ENCODE data around the gene GNB2.
"Not testable (repeated sequence)": the region's sequence is repeated elsewhere in the genome, so short reads cannot be mapped to it uniquely, and the experiment has no call there.

GNB2 gene

DNA sequence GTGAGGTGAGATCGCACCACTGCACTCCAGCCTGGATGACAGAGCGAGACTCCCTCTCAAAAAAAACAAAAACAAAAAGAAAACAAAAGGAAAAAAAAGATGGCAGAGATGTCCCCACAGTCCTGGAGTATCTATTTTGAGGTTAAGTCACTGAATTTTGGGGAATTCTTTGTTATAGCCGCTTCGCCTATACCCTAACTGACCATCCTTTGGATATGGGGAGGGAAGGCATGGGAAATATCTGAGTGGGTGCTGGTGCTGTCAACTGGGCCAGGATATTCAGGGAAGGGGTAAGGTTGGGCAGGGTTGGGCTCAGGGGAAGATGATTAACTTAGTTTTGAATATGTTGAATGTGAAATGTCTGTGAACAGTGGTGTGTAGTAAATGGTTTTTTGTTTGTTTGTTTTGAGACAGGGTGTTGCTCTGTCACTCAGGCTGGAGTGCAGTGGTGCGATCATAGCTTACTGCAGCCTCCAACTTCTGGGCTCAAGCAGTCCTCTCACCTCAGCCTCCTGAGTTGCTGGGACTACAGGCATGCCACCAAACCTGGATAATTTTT is 8.3 kb upstream of the GNB2 start:
- no peak for DNase-seq

DNA sequence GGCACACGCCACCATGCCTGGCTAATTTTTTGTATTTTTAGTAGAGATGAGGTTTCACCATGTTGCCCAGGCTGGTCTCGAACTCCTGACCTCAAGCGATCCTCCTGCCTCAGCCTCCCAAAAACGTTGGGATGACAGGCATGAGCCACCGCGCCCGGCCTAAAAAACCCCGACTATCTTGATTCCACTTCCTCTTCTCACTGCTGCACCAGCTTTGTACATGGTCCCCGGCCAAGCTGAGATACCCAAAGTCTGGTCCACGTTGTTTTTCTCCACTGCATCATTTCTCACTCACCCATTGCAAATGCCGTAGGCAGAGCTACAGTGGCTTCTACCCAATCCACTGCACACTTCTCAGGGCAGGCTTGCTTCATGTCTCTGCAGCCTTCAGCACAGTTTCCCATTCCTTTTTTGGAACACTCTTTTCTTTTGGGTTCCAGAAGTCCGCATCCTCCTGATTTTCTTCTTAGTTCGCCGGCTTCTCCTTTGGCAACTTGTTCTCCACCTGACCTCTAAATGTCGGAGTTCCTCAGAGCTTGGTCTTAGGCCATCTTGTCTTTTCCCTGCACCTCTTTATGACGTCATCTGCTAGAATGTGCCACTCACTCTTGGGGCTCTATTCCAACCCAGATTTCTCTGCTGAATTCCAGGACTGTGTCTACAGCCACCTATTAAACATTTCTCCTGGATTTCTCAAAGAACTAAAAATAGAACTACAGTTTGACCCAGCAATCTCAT is 6.0 kb upstream of the GNB2 start:
- DNase-seq: no peak

DNA sequence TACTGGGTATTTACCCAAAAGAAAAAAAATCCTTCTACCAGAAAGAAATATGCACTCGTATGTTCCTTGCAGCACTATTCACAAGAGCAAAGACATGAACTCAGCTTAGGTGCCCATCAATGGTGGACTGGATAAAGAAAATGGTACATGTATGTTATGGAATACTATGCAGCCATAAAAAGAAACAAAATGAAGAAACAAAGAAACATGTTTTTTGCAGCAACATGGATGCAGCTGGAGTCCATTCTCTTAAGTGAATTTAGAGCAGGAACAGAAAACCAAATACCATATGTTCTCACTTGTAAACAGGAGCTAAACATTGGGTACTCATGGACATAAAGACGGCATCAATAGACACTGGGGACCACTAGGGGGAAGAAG is 5.5 kb upstream of the GNB2 start:
- no peak for DNase-seq

- DNase-seq: not testable (repeated sequence)
These were observed 4.4 kb upstream of the GNB2 start for GRCh38 chr7:100669106-100669505.

GRCh38 chr7:100670074-100670473 is 3.5 kb upstream of the GNB2 start:
- DNase-seq: no peak

DNA sequence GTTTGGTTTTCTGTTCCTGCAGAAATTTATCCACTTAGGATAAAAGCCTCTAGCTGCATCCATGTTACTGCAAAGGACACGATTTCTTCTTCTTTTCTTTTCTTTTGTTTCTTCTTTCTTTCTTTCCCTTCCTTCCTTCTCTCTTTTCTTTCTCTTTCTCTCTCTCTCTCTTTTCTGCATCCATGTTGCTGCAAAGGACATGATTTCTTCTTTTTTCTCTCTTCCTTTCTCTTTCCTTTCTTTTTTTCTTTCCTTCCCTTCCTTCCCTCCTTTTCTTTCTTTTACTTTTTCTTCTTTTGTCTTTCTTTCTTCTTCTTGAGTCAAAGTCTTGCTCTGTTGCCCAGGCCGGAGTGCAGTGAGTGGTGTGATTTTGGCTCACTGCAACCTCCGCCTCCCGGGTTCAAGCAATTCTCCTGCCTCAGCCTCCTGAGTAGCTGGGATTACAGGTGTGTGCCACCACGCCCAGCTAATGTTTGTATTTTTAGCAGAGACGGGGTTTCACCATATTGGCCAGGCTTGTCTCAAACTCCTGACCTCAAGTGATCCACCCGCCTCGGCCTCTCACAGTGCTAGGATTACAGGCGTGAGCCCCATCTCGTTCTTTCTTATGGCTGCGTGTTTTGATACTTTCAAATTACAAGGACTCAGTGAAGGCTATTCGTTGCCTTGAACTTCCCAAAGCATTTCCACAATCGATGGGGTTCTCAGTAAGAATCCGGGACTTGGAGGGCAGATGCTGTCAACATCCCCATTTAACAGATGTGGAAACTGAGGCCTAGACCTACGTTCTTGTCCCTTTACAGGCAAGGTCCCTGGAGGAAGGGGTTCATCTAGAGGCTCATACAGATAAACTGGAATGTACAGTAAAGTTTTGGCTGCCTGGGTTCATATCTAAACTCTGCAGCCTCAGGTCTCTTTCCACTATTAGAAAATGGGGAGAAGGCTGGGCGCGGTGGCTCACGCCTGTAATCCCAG is 1.9 kb upstream of the GNB2 start:
- DNase-seq: no peak

- peak; percentile 40 for DNase-seq
These were observed 436 bp downstream of the GNB2 start for GRCh38 chr7:100673942-100674410.

DNA sequence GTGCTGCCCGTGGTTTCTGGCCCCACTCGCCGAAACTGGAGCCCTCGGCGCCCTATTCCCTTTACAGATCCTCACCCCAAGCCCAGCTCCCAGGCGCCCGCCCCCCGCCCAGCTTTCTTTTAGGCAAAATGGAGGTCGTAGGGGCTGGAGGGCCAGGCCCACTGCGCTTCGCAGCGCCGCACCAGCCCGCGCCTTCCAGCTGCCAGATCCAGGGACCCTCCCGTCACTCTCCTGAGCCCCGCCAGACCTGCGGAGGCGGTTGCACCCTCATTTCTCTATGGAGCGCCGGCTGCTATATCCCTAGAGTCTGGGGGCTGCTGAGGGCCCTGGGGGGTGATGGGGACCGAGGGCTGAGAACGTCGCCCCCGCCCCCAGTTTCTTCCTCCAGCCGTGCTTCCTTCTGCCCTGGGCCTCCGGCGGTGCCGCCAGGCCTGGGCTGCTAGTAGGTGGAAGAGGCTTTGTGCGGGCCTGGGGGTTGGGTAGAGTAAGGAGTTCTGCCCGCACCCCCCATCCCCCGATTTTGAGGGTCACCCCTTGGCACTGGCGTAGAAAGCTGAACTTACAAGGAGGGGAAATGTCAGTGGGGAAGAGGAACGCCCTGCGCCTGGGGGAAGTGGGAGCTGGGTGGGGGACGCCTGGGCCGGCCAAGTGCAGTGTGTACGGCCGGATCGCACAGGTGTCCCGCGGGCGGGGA is 1.0 kb downstream of the GNB2 start:
- peak; percentile 40 for DNase-seq

GRCh38 chr7:100675105-100675451 is 1.5 kb downstream of the GNB2 start:
- peak; percentile 59 for DNase-seq

DNA sequence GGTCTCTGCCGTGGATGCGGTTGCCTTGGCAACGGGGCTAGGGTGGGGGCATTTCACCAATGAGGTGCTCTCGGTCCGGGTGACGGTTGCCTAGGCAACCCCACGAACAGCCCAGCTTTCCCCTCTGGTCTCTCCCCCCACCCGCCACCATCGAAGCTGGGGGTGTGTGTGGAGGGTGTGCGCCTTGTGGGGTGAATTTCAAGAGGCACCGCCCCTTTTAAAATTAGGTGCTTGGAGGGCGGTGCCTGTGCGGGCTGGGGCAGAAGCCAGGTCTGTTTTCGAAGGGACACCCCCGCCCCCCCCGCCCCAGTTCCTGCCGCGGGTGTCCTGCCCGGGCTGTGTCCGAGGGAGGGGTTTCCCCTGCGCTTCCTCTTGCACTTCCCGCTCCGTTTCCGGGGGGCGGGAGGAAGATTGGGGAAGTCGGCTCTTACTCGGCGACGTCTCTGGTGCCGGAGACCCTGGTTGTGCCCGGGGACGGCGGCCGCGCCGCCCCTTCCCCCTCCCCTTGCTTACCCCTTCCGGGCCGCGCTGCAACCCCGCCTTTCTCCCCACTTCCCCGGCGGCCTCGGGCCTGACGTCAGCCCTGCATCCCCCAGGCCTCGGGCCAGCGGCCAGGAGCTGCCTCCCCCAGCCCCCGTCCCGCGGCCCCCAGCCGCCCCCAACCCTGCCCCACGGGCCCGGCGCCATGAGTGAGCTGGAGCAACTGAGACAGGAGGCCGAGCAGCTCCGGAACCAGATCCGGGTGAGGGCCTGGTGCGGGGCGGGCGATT is 2.2 kb downstream of the GNB2 start:
- peak; percentile 83 for DNase-seq

GRCh38 chr7:100676501-100677306 is 3.2 kb downstream of the GNB2 start:
- no peak for DNase-seq

DNA sequence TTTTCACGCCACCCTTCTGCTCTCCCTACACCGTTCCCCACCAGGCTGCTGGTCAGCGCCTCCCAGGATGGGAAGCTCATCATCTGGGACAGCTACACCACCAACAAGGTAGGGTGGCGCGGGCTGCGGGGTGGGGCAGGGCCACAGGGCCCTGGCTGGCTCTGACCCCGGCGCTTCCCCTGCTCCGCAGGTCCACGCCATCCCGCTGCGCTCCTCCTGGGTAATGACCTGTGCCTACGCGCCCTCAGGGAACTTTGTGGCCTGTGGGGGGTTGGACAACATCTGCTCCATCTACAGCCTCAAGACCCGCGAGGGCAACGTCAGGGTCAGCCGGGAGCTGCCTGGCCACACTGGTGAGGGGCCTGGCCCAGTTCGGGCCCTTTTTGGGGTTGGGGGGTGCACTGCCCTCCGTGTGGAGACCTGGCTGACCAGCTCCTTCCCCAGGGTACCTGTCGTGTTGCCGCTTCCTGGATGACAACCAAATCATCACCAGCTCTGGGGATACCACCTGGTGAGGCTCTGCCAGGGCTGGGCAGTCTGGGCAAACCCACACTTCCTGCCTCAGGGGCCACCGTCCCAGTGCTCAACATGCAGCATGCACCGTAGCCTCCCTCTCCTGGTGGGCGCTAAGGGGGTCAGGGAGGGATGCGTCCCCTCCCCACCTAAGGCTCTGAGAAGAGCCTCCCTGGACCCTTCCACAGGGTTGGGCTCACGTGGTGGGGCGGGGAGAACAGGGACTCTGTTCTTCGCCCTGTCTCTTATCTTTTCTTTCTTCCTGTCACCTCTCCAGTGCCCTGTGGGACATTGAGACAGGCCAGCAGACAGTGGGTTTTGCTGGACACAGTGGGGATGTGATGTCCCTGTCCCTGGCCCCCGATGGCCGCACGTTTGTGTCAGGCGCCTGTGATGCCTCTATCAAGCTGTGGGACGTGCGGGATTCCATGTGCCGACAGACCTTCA is 4.0 kb downstream of the GNB2 start:
- DNase-seq: no peak

- no peak for DNase-seq
These were observed 4.9 kb downstream of the GNB2 start for GRCh38 chr7:100678291-100678984.

GRCh38 chr7:100679129-100679926 is 5.8 kb downstream of the GNB2 start:
- no peak for DNase-seq

DNA sequence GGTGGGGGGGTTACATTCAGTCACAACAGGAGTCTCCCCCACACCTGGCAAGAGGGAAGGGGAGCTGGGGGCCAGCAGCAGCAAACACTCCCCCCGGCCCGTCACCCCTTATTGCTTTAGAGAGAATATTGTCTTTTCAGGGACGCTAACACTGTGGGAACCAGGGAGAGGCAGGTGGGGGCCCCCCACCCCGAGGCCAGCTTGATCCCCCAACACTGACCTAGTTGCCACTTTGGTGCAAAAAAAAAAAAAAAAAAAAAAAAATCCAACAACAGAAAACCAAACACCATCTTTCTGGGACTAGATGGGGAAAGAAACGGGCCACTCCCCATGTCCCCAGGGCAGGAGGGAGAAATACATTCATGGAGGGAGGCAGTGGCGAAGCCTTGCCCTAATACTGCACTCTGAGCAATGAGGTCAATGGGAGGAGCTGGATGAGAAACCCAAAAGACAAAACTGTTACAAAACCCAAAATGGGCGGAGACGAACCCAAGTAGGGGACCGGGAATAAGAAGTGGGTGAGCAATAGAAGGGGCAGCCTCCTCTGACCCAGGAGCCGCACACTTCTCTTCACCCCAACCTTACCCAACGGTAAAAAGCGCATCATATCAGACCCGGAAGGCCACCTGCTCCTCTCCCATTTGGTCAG is 6.5 kb downstream of the GNB2 start:
- no peak for DNase-seq

- no peak for DNase-seq
These were observed 7.2 kb downstream of the GNB2 start for GRCh38 chr7:100680576-100681271.

DNA sequence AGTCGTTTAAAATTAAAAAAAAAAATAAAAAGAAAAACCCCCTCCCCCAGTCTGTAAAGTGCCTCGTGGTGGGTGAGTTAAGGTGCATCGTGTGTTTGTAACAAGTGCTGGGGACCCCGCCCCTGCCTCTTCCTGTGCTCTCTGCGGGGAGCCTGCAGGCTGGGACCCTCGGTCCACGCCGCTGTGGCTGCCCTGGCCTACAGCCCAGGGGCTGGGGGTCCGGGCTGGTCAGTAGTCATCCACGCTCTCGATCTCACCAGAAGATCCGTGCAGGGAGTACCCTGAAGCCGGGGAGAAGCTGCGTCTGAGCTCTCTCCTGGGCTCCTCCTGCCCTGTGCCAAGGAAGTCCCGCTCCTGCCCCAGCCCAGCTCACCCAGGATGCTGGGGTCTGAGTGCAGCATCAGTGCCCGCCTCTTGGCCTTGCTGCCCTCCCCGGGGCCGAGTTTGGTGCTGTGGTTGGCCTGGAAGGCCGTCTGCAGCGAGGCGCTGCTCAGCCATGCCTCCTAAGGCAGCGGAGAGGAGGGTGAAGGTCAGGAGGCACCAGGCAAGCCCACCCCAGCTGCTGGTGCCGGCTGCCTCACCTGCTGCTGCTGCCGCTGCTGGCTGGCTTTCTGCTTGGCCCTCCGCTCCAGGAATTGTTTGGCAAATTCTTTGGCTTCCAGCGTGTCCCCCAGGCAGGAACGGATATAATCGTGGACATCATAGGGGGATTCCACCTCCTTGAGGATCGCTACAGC is 8.1 kb downstream of the GNB2 start:
- no peak for DNase-seq
